Loucy (cell line): ENCODE results near the gene POU2F3.

Experiments
- EZH2phosphoT487 ChIP-seq: fragments of 200-600 bp; IDR thresholded peaks from 2 replicates; pipeline ENCODE4 v1.6.1; 2018; ENCODE audit warnings: antibody characterized with exemption, mild to moderate bottlenecking, moderate library complexity, borderline replicate concordance
- TF ChIP-seq, protein P1 (sequence below): fragments of 200-600 bp; sonication (generic); conservative IDR thresholded peaks from 2 replicates; pipeline ENCODE4 v1.5.1; 2014; ENCODE audit warnings: mild to moderate bottlenecking, antibody characterized with exemption, low read length

DNA sequence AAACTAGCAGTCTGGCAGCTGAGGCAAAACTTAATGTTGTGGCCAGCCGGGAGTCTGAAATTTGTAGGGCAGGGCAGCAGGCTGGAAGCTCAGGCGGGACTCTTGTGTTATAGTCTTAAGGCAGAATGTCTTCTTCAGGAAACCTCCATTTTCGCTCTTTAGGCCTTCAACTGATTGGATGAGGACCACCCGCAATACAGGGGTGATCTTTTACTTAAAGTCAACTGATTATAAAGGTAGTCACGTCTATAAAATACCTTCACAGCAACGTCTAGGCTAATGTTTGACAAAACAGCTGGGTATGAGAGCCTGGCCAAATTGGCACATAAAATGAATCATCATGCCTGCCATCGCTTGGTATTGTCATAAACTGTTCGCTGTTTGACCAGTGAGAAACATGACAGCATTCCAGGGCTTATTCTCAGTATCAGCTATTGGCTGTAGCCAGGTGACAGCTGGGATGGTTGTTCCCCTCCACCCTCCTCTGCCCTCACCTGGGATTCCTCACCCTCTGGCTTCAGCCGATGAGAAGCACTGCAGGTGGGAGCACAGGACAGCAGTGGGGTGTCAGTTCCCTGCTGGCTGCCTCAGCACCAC, 6.6 kb upstream of the POU2F3 start:
- TF ChIP-seq, protein P1, sequence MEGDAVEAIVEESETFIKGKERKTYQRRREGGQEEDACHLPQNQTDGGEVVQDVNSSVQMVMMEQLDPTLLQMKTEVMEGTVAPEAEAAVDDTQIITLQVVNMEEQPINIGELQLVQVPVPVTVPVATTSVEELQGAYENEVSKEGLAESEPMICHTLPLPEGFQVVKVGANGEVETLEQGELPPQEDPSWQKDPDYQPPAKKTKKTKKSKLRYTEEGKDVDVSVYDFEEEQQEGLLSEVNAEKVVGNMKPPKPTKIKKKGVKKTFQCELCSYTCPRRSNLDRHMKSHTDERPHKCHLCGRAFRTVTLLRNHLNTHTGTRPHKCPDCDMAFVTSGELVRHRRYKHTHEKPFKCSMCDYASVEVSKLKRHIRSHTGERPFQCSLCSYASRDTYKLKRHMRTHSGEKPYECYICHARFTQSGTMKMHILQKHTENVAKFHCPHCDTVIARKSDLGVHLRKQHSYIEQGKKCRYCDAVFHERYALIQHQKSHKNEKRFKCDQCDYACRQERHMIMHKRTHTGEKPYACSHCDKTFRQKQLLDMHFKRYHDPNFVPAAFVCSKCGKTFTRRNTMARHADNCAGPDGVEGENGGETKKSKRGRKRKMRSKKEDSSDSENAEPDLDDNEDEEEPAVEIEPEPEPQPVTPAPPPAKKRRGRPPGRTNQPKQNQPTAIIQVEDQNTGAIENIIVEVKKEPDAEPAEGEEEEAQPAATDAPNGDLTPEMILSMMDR: no peak
- no peak for TF ChIP-seq EZH2phosphoT487
